ENCODE data around the gene LIN7A.
"Not testable (repeated sequence)": the region's sequence is repeated elsewhere in the genome, so short reads cannot be mapped to it uniquely, and the experiment has no call there.

DNA sequence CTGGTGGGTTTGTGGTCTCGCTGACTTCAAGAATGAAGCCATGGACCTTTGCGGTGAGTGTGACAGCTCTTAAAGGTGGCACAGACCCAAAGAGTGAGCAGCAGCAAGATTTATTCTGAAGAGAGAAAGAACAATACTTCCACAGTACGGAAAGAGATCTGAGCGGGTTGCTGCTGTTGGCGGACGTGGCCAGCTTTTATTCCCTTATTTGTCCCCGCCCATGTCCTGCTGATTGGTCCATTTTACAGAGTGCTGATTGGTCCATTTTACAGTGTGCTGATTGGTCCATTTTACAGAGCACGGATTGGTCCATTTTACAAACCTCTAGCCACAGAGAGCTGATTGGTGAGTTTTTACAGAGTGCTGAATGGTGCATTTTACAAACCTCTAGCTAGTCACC is 59.3 kb downstream of the LIN7A start:
- not testable (repeated sequence) for TF ChIP-seq CTCF (IDR thresholded peaks at IDR 0.05; ENCODE audit: poor library complexity); EZH2 (IDR thresholded peaks at IDR 0.05; ENCODE audit: borderline replicate concordance); EZH2phosphoT487 (IDR thresholded peaks at IDR 0.05; ENCODE audit: low read depth, severe bottlenecking, unreplicated experiment)
